ENCODE data around the gene ANTXR1. TPM values are rescaled to one million over a fixed set of nuclear protein-coding genes. Genes with fewer than 3 reads are reported as not detected.

ANTXR1 gene
- total RNA-seq, 1 donor from 2014 or later = 26.5 TPM

- no peak for DNase-seq (ENCODE audit: low read depth)
Observed at GRCh38 chr2:69180227-69180626, 167.2 kb downstream of the ANTXR1 start.

- no peak for DNase-seq (ENCODE audit: low read depth)
Observed at GRCh38 chr2:69180974-69181373, 168.0 kb downstream of the ANTXR1 start.

GRCh38 chr2:69181806-69182427 is 168.9 kb downstream of the ANTXR1 start:
- no peak for DNase-seq (ENCODE audit: low read depth)

GRCh38 chr2:69183659-69184058 is 170.7 kb downstream of the ANTXR1 start:
- DNase-seq (ENCODE audit: low read depth) = no peak

GRCh38 chr2:69184224-69184623 is 171.2 kb downstream of the ANTXR1 start:
- no peak for DNase-seq (ENCODE audit: low read depth)

- no peak for DNase-seq (ENCODE audit: low read depth)
Observed at GRCh38 chr2:69185807-69186206, 172.8 kb downstream of the ANTXR1 start.

GRCh38 chr2:69186614-69187013 is 173.6 kb downstream of the ANTXR1 start:
- no peak for DNase-seq (ENCODE audit: low read depth)

GRCh38 chr2:69188182-69188900 is 175.4 kb downstream of the ANTXR1 start:
- DNase-seq (ENCODE audit: low read depth) = no peak

GRCh38 chr2:69190743-69191404 is 177.9 kb downstream of the ANTXR1 start:
- no peak for DNase-seq (ENCODE audit: low read depth)

GRCh38 chr2:69191634-69192033 is 178.7 kb downstream of the ANTXR1 start:
- no peak for DNase-seq (ENCODE audit: low read depth)

GRCh38 chr2:69192176-69192945 is 179.4 kb downstream of the ANTXR1 start:
- DNase-seq (ENCODE audit: low read depth) = no peak

GRCh38 chr2:69195706-69196105 is 182.7 kb downstream of the ANTXR1 start:
- no peak for DNase-seq (ENCODE audit: low read depth)

GRCh38 chr2:69196327-69197117 is 183.5 kb downstream of the ANTXR1 start:
- peak; percentile 54 for DNase-seq (ENCODE audit: low read depth)

GRCh38 chr2:69200107-69200520 is 187.1 kb downstream of the ANTXR1 start:
- DNase-seq (ENCODE audit: low read depth) = no peak

- DNase-seq (ENCODE audit: low read depth) = no peak
Observed at GRCh38 chr2:69201259-69201658, 188.3 kb downstream of the ANTXR1 start.

- no peak for DNase-seq (ENCODE audit: low read depth)
Observed at GRCh38 chr2:69202327-69202726, 189.3 kb downstream of the ANTXR1 start.

- no peak for DNase-seq (ENCODE audit: low read depth)
Observed at GRCh38 chr2:69203166-69203985, 190.4 kb downstream of the ANTXR1 start.

GRCh38 chr2:69204654-69205053 is 191.7 kb downstream of the ANTXR1 start:
- no peak for DNase-seq (ENCODE audit: low read depth)

GRCh38 chr2:69205076-69205475 is 192.1 kb downstream of the ANTXR1 start:
- no peak for DNase-seq (ENCODE audit: low read depth)

GRCh38 chr2:69205491-69205890 is 192.5 kb downstream of the ANTXR1 start:
- DNase-seq (ENCODE audit: low read depth) = peak; percentile 45

Measured in renal cortical epithelial cell (primary cell).